ENCODE data around the gene CBLN1.

CBLN1 gene

GRCh38 chr16:49268667-49269066 lies 13.0 kb downstream of the CBLN1 start:
- CTCF ChIA-PET, result no interaction called here
- no peak for DNase-seq (ENCODE audit: low read depth, low spot score)
- no peak for TF ChIP-seq CTCF (IDR thresholded peaks at IDR 0.05; ENCODE audit: insufficient read depth, low read length, missing control alignments)
- H3K4me3 ChIP-seq (ENCODE audit: low read depth, low read length), result no peak overlapping the region
- POLR2A ChIA-PET, result no interaction called here

GRCh38 chr16:49262501-49262900 lies 19.1 kb downstream of the CBLN1 start:
- DNase-seq (ENCODE audit: low read depth, low spot score), result no peak
- H3K4me3 ChIP-seq (ENCODE audit: low read depth, low read length), result no peak overlapping the region
- ChIA-PET CTCF (no interaction called here), POLR2A (no interaction called here)
- TF ChIP-seq CTCF (IDR thresholded peaks at IDR 0.05; ENCODE audit: insufficient read depth, low read length, missing control alignments), result no peak

- TF ChIP-seq CTCF (IDR thresholded peaks at IDR 0.05; ENCODE audit: insufficient read depth, low read length, missing control alignments), result no peak
- ChIA-PET CTCF (no interaction called here), POLR2A (no interaction called here)
Observed at GRCh38 chr16:49261930-49262329, 19.7 kb downstream of the CBLN1 start.

GRCh38 chr16:49260956-49261530 lies 20.6 kb downstream of the CBLN1 start:
- H3K4me3 ChIP-seq (ENCODE audit: low read depth, low read length), result no peak overlapping the region
- ChIA-PET CTCF (no interaction called here), POLR2A (no interaction called here)
- no peak for DNase-seq (ENCODE audit: low read depth, low spot score)
- no peak for TF ChIP-seq CTCF (IDR thresholded peaks at IDR 0.05; ENCODE audit: insufficient read depth, low read length, missing control alignments)

More at GRCh38 chr16:49261930-49262329, 19.7 kb downstream of the CBLN1 start:
- no peak overlapping the region for H3K4me3 ChIP-seq (ENCODE audit: low read depth, low read length)
- DNase-seq (ENCODE audit: low read depth, low spot score), result no peak

GRCh38 chr16:49260253-49260652 lies 21.4 kb downstream of the CBLN1 start:
- ChIA-PET POLR2A (no interaction called here), CTCF (no interaction called here)
- no peak for TF ChIP-seq CTCF (IDR thresholded peaks at IDR 0.05; ENCODE audit: insufficient read depth, low read length, missing control alignments)
- H3K4me3 ChIP-seq (ENCODE audit: low read depth, low read length), result no peak overlapping the region
- DNase-seq (ENCODE audit: low read depth, low spot score), result no peak

GRCh38 chr16:49259330-49259729 lies 22.3 kb downstream of the CBLN1 start:
- TF ChIP-seq CTCF (IDR thresholded peaks at IDR 0.05; ENCODE audit: insufficient read depth, low read length, missing control alignments), result no peak
- no peak for DNase-seq (ENCODE audit: low read depth, low spot score)
- H3K4me3 ChIP-seq (ENCODE audit: low read depth, low read length), result no peak overlapping the region
- ChIA-PET POLR2A (no interaction called here), CTCF (no interaction called here)
